HG02571 (cell line): ENCODE measurements around the gene SLC51B.
"Not testable (repeated sequence)": the region's sequence is repeated elsewhere in the genome, so short reads cannot be mapped to it uniquely, and the experiment has no call there.

Experiments used
- ATAC-seq: cut with Tn5 transposase; IDR thresholded peaks from one replicate; pipeline ENCODE4 v1.9.1; 2021; ENCODE audit warnings: mild to moderate bottlenecking, moderate library complexity; ENCODE audit not compliant: unreplicated experiment

Gene SLC51B

GRCh38 chr15:65082303-65082953 lies 37.2 kb downstream of the SLC51B start:
- no peak for ATAC-seq

GRCh38 chr15:65083262-65083701 lies 38.1 kb downstream of the SLC51B start:
- ATAC-seq, result no peak

- no peak for ATAC-seq
These were observed 39.5 kb downstream of the SLC51B start for GRCh38 chr15:65084500-65085206.

- no peak for ATAC-seq
These were observed 40.1 kb downstream of the SLC51B start for GRCh38 chr15:65085207-65085753.

- ATAC-seq, result no peak
These were observed 40.9 kb downstream of the SLC51B start for GRCh38 chr15:65085990-65086679.

- no peak for ATAC-seq
These were observed 41.5 kb downstream of the SLC51B start for GRCh38 chr15:65086680-65087111.

GRCh38 chr15:65087411-65087810 lies 42.2 kb downstream of the SLC51B start:
- no peak for ATAC-seq

- ATAC-seq, result no peak
These were observed 42.9 kb downstream of the SLC51B start for GRCh38 chr15:65087873-65088642.

- no peak for ATAC-seq
These were observed 43.4 kb downstream of the SLC51B start for GRCh38 chr15:65088643-65089021.

- no peak for ATAC-seq
These were observed 44.1 kb downstream of the SLC51B start for GRCh38 chr15:65089206-65089824.

GRCh38 chr15:65091946-65092770 lies 47.0 kb downstream of the SLC51B start:
- ATAC-seq, result no peak

GRCh38 chr15:65092911-65093792 lies 48.0 kb downstream of the SLC51B start:
- ATAC-seq, result no peak

GRCh38 chr15:65093793-65094170 lies 48.6 kb downstream of the SLC51B start:
- not testable (repeated sequence) for ATAC-seq

GRCh38 chr15:65094294-65094995 lies 49.3 kb downstream of the SLC51B start:
- no peak for ATAC-seq

GRCh38 chr15:65095011-65095746 lies 50.0 kb downstream of the SLC51B start:
- no peak for ATAC-seq

- ATAC-seq, result no peak
These were observed 50.5 kb downstream of the SLC51B start for GRCh38 chr15:65095747-65096104.
